Erythroblast (primary cell): ENCODE results near the gene FAM20C.

Experiments used
- GATA1 ChIP-seq: IDR thresholded peaks from 2 replicates; pipeline ENCODE4 v1.6.1; 2011; ENCODE audit warnings: low read depth, mild to moderate bottlenecking, control low read depth, low read length, moderate library complexity
- POLR2A ChIP-seq: IDR thresholded peaks from 2 replicates; pipeline ENCODE4 v1.6.1; 2011; ENCODE audit warnings: mild to moderate bottlenecking, low read length

- TF ChIP-seq POLR2A (no peak), GATA1 (no peak)
Measured at GRCh38 chr7:304574-305409, 112.4 kb downstream of the FAM20C start.
